ENCODE results near the gene MROH9.

- TF ChIP-seq GATA3 (IDR thresholded peaks at IDR 0.05; ENCODE audit: low read depth, low read length) (no peak), GATA2 (IDR thresholded peaks at IDR 0.05; ENCODE audit: low read depth, low read length) (no peak)
Measured at GRCh38 chr1:170993717-170994116, 58.4 kb downstream of the MROH9 start.

All from SH-SY5Y (cell line).